ENCODE results near the gene MCRIP2.

MCRIP2 gene

GRCh38 chr16:673399-673991, 31.9 kb downstream of the MCRIP2 start:
- H3K36me3 ChIP-seq (ENCODE audit: control insufficient read depth, insufficient read depth, low read length): peaks cover 54% of the 10 kb centered on the region
- H3K9me3 ChIP-seq (ENCODE audit: control insufficient read depth, insufficient read depth, low read depth, low read length): no peaks in the 10 kb centered on the region
- H3K4me3 ChIP-seq (ENCODE audit: low read depth, low read length): no peak overlapping the region
- H3K9ac ChIP-seq (ENCODE audit: low read length): no peak overlapping the region
- no peaks in the 10 kb centered on the region for H3K27me3 ChIP-seq (ENCODE audit: control insufficient read depth, insufficient read depth, low read length)
- H3K4me1 ChIP-seq (ENCODE audit: control insufficient read depth, insufficient read depth, low read length): peaks cover 34% of the 10 kb centered on the region
- no peak overlapping the region for H3K27ac ChIP-seq (ENCODE audit: low read depth, low read length)

GRCh38 chr16:674214-674881, 32.7 kb downstream of the MCRIP2 start:
- H3K9me3 ChIP-seq (ENCODE audit: control insufficient read depth, insufficient read depth, low read depth, low read length): no peaks in the 10 kb centered on the region
- H3K4me3 ChIP-seq (ENCODE audit: low read depth, low read length): peak overlapping the region; percentile 79
- H3K27ac ChIP-seq (ENCODE audit: low read depth, low read length): no peak overlapping the region
- peaks cover 49% of the 10 kb centered on the region for H3K36me3 ChIP-seq (ENCODE audit: control insufficient read depth, insufficient read depth, low read length)
- H3K9ac ChIP-seq (ENCODE audit: low read length): no peak overlapping the region
- peaks cover 32% of the 10 kb centered on the region for H3K4me1 ChIP-seq (ENCODE audit: control insufficient read depth, insufficient read depth, low read length)
- H3K27me3 ChIP-seq (ENCODE audit: control insufficient read depth, insufficient read depth, low read length): no peaks in the 10 kb centered on the region

GRCh38 chr16:674968-675883, 33.6 kb downstream of the MCRIP2 start, which contains the start of gene RHBDL1:
TSS of gene RHBDL1 (plus strand) at chr16:675671. CDS start at chr16:675791, 120 bp downstream.
- Histone ChIP-seq H3K27ac (ENCODE audit: low read depth, low read length) (no peak within 1 kb of the TSS), H3K27me3 (ENCODE audit: control insufficient read depth, insufficient read depth, low read length) (no peaks in the 10 kb centered on the region), H3K9me3 (ENCODE audit: control insufficient read depth, insufficient read depth, low read depth, low read length) (no peaks in the 10 kb centered on the region), H3K9ac (ENCODE audit: low read length) (peak within 1 kb of the TSS; percentile 62), H3K4me1 (ENCODE audit: control insufficient read depth, insufficient read depth, low read length) (peaks cover 34% of the 10 kb centered on the region), H3K4me3 (ENCODE audit: low read depth, low read length) (peak within 1 kb of the TSS; percentile 79), H3K36me3 (ENCODE audit: control insufficient read depth, insufficient read depth, low read length) (peaks cover 40% of the 10 kb centered on the region)

- peak overlapping the region; percentile 79 for H3K4me3 ChIP-seq (ENCODE audit: low read depth, low read length)
- H3K27ac ChIP-seq (ENCODE audit: low read depth, low read length): no peak overlapping the region
These were observed 34.4 kb downstream of the MCRIP2 start for GRCh38 chr16:675884-676564.

GRCh38 chr16:676565-676902, 34.9 kb downstream of the MCRIP2 start:
- Histone ChIP-seq H3K27me3 (ENCODE audit: control insufficient read depth, insufficient read depth, low read length) (no peaks in the 10 kb centered on the region), H3K9me3 (ENCODE audit: control insufficient read depth, insufficient read depth, low read depth, low read length) (no peaks in the 10 kb centered on the region), H3K9ac (ENCODE audit: low read length) (no peak overlapping the region), H3K4me3 (ENCODE audit: low read depth, low read length) (0 out of 2 replicates have a peak overlapping the region, but pooled peaks have one; percentile 20), H3K36me3 (ENCODE audit: control insufficient read depth, insufficient read depth, low read length) (peaks cover 32% of the 10 kb centered on the region), H3K27ac (ENCODE audit: low read depth, low read length) (no peak overlapping the region), H3K4me1 (ENCODE audit: control insufficient read depth, insufficient read depth, low read length) (peaks cover 38% of the 10 kb centered on the region)

More at GRCh38 chr16:675884-676564, 34.4 kb downstream of the MCRIP2 start:
- Histone ChIP-seq H3K9me3 (ENCODE audit: control insufficient read depth, insufficient read depth, low read depth, low read length) (no peaks in the 10 kb centered on the region), H3K9ac (ENCODE audit: low read length) (no peak overlapping the region), H3K4me1 (ENCODE audit: control insufficient read depth, insufficient read depth, low read length) (peaks cover 34% of the 10 kb centered on the region), H3K36me3 (ENCODE audit: control insufficient read depth, insufficient read depth, low read length) (peaks cover 32% of the 10 kb centered on the region), H3K27me3 (ENCODE audit: control insufficient read depth, insufficient read depth, low read length) (no peaks in the 10 kb centered on the region)

GRCh38 chr16:676913-677312, 35.3 kb downstream of the MCRIP2 start:
- H3K9ac ChIP-seq (ENCODE audit: low read length): no peak overlapping the region
- peaks cover 32% of the 10 kb centered on the region for H3K36me3 ChIP-seq (ENCODE audit: control insufficient read depth, insufficient read depth, low read length)
- H3K27ac ChIP-seq (ENCODE audit: low read depth, low read length): no peak overlapping the region
- no peaks in the 10 kb centered on the region for H3K27me3 ChIP-seq (ENCODE audit: control insufficient read depth, insufficient read depth, low read length)
- peak overlapping the region; percentile 20 for H3K4me3 ChIP-seq (ENCODE audit: low read depth, low read length)
- peaks cover 42% of the 10 kb centered on the region for H3K4me1 ChIP-seq (ENCODE audit: control insufficient read depth, insufficient read depth, low read length)
- H3K9me3 ChIP-seq (ENCODE audit: control insufficient read depth, insufficient read depth, low read depth, low read length): no peaks in the 10 kb centered on the region

GRCh38 chr16:677316-678190, 35.9 kb downstream of the MCRIP2 start:
- H3K4me3 ChIP-seq (ENCODE audit: low read depth, low read length): peak overlapping the region; percentile 20
- H3K27me3 ChIP-seq (ENCODE audit: control insufficient read depth, insufficient read depth, low read length): no peaks in the 10 kb centered on the region
- H3K9ac ChIP-seq (ENCODE audit: low read length): no peak overlapping the region
- H3K27ac ChIP-seq (ENCODE audit: low read depth, low read length): no peak overlapping the region
- no peaks in the 10 kb centered on the region for H3K9me3 ChIP-seq (ENCODE audit: control insufficient read depth, insufficient read depth, low read depth, low read length)
- H3K4me1 ChIP-seq (ENCODE audit: control insufficient read depth, insufficient read depth, low read length): peaks cover 42% of the 10 kb centered on the region
- peaks cover 32% of the 10 kb centered on the region for H3K36me3 ChIP-seq (ENCODE audit: control insufficient read depth, insufficient read depth, low read length)

- Histone ChIP-seq H3K36me3 (ENCODE audit: control insufficient read depth, insufficient read depth, low read length) (peaks cover 31% of the 10 kb centered on the region), H3K9me3 (ENCODE audit: control insufficient read depth, insufficient read depth, low read depth, low read length) (no peaks in the 10 kb centered on the region), H3K27me3 (ENCODE audit: control insufficient read depth, insufficient read depth, low read length) (no peaks in the 10 kb centered on the region), H3K4me3 (ENCODE audit: low read depth, low read length) (peak overlapping the region; percentile 84; the same call in 1 of the 2 replicates), H3K27ac (ENCODE audit: low read depth, low read length) (no peak overlapping the region), H3K9ac (ENCODE audit: low read length) (no peak overlapping the region), H3K4me1 (ENCODE audit: control insufficient read depth, insufficient read depth, low read length) (peaks cover 48% of the 10 kb centered on the region)
These were observed 36.7 kb downstream of the MCRIP2 start for GRCh38 chr16:678209-678857.

- Histone ChIP-seq H3K36me3 (ENCODE audit: control insufficient read depth, insufficient read depth, low read length) (peaks cover 24% of the 10 kb centered on the region), H3K27me3 (ENCODE audit: control insufficient read depth, insufficient read depth, low read length) (no peaks in the 10 kb centered on the region), H3K4me1 (ENCODE audit: control insufficient read depth, insufficient read depth, low read length) (peaks cover 49% of the 10 kb centered on the region), H3K9me3 (ENCODE audit: control insufficient read depth, insufficient read depth, low read depth, low read length) (no peaks in the 10 kb centered on the region), H3K9ac (ENCODE audit: low read length) (peak overlapping the region; percentile 49), H3K27ac (ENCODE audit: low read depth, low read length) (no peak overlapping the region), H3K4me3 (ENCODE audit: low read depth, low read length) (peak overlapping the region; percentile 84)
These were observed 37.5 kb downstream of the MCRIP2 start for GRCh38 chr16:678858-679813.

Data from HUES6 (cell line).